Brain microvascular endothelial cell (primary cell): ENCODE data around the gene KIF25.
A peak's percentile ranks its signal among the peaks of the same experiment; 100 is the strongest.

Experiments used
- DNase-seq: peaks from one replicate; pipeline ENCODE4 v3.0.0-alpha.2; 2020
- H3K27ac ChIP-seq: fragments of 250-450 bp; sonication (Bioruptor Pico); 2 replicates; pipeline ENCODE4 v1.5.1; 2020; ENCODE audit warnings: mild to moderate bottlenecking, moderate library complexity
- H3K27me3 ChIP-seq: fragments of 250-450 bp; sonication (Bioruptor Pico); replicated peaks from 2 replicates; pipeline ENCODE4 v1.5.1; 2020; ENCODE audit warnings: mild to moderate bottlenecking
- H3K36me3 ChIP-seq: fragments of 250-450 bp; sonication (Bioruptor Pico); replicated peaks from 2 replicates; pipeline ENCODE4 v1.5.1; 2020; ENCODE audit warnings: mild to moderate bottlenecking
- H3K4me3 ChIP-seq: 2 replicates; pipeline ENCODE4 v1.5.1; 2011; ENCODE audit warnings: low read depth, mild to moderate bottlenecking, control low read depth, low read length, moderate library complexity
- CTCF ChIP-seq: IDR thresholded peaks from 2 replicates; pipeline ENCODE4 v1.5.1; 2011; ENCODE audit warnings: low read depth, mild to moderate bottlenecking, moderate library complexity, low read length, control low read depth, inconsistent platforms; ENCODE audit errors: missing control alignments
- in situ Hi-C: cut with HindIII; loops from 2 replicates; pipeline ENCODE4 v1.10.0; 2017; ENCODE audit warnings: low sequenced_read_pairs, low pct_ligation_motif_present

Gene KIF25

DNA sequence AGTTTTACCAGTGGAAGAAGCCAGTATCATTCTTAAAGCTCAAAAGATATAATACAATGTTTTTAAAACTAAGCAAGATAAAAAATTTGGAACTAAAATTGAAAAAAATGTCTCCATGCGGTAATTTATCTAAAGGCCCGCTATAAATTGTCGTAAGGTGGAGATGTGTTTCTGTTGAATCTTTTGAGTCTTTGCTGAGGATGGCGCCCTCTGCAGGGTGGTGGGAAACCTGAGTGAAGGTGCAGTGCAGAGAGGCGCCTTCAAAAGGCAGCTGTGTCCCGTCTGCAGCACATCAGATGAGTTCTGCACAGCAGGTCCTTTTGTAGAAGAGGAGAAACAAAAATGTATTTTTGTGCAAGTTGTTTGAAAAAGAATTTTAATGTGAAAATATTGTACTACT, 29.4 kb upstream of the KIF25 start:
- no peak overlapping the region for H3K27ac ChIP-seq
- H3K27me3 ChIP-seq, result no peaks in the 10 kb centered on the region
- H3K4me3 ChIP-seq, result no peak overlapping the region
- H3K36me3 ChIP-seq, result peaks cover 10% of the 10 kb centered on the region
- in situ Hi-C loops, result no loop called here
- peak; percentile 62 for TF ChIP-seq CTCF
- DNase-seq, result no peak

GRCh38 chr6:167970230-167970629, 27.2 kb upstream of the KIF25 start:
- Histone ChIP-seq H3K4me3 (no peak overlapping the region), H3K27me3 (no peaks in the 10 kb centered on the region), H3K27ac (no peak overlapping the region), H3K36me3 (peaks cover 10% of the 10 kb centered on the region)
- no peak for DNase-seq
- TF ChIP-seq CTCF, result no peak
- in situ Hi-C loops, result no loop called here

- Histone ChIP-seq H3K36me3 (no peaks in the 10 kb centered on the region), H3K27ac (no peak overlapping the region), H3K4me3 (no peak overlapping the region), H3K27me3 (no peaks in the 10 kb centered on the region)
- TF ChIP-seq CTCF, result no peak
- in situ Hi-C loops, result no loop called here
- no peak for DNase-seq
These were observed 25.3 kb upstream of the KIF25 start for GRCh38 chr6:167972193-167972592.

- in situ Hi-C loops, result no loop called here
- no peak overlapping the region for H3K4me3 ChIP-seq
- H3K36me3 ChIP-seq, result no peaks in the 10 kb centered on the region
- H3K27me3 ChIP-seq, result no peaks in the 10 kb centered on the region
- no peak for TF ChIP-seq CTCF
- no peak overlapping the region for H3K27ac ChIP-seq
- no peak for DNase-seq
These were observed 24.2 kb upstream of the KIF25 start for GRCh38 chr6:167973148-167973885.

DNA sequence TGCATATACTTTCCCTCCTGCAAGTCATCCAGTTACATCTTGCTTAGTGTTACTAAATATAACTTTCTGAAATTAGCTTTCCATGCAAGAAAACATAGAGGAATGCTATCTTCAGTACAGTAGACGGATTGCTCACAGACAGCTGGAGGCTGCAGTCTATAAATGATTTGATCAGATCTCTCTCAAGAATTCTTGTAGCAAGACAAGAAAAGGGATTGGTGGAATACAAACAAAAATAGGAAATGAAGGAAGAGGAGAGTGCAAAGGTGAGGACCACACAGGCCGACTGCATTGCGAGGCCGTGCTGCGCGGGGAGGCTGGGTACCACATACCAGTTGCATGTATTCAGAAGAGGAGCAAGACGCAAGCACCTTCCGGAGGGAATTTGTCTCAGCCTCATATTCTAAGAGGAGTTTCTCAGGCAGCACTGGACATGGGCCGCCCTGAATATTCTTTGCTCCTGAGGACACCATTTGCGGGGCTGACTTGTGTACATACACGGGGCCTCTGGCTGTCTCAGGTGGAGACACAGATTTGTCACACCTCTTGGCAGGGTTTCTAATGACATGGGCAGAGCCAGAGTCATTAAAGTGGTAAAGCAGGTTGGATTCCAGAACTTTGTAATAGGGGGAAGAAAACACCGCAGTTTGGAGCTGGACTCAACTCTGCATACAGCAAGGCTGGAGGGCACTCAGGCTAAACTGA, 22.7 kb upstream of the KIF25 start:
- no peak for TF ChIP-seq CTCF
- H3K27me3 ChIP-seq, result no peaks in the 10 kb centered on the region

More for the DNA sequence above, 22.7 kb upstream of the KIF25 start:
- peak overlapping the region; percentile 44 for H3K27ac ChIP-seq
- no peak overlapping the region for H3K4me3 ChIP-seq
- H3K36me3 ChIP-seq, result no peaks in the 10 kb centered on the region
- DNase-seq, result peak; percentile 67
- in situ Hi-C loops, result no loop called here
